SH-SY5Y (cell line): ENCODE measurements around the gene CETP.

Experiments
- GATA2 ChIP-seq: IDR thresholded peaks from 2 replicates; pipeline ENCODE4 v1.6.1; 2011; ENCODE audit warnings: mild to moderate bottlenecking, low read depth, low read length
- GATA3 ChIP-seq: IDR thresholded peaks from 2 replicates; pipeline ENCODE4 v1.6.1; 2011; ENCODE audit warnings: low read depth, mild to moderate bottlenecking, low read length, moderate library complexity

CETP gene

GRCh38 chr16:56930486-56931270 lies 31.1 kb upstream of the CETP start:
- TF ChIP-seq GATA2 (no peak), GATA3 (no peak)

GRCh38 chr16:56931271-56931891 lies 30.4 kb upstream of the CETP start:
- TF ChIP-seq GATA2, result no peak
- no peak for TF ChIP-seq GATA3

GRCh38 chr16:56931892-56932720 lies 29.6 kb upstream of the CETP start, which contains the start of gene HERPUD1:
TSS of gene HERPUD1 (plus strand) at chr16:56932142. CDS start at chr16:56932245, 103 bp downstream.
- no peak for TF ChIP-seq GATA3
- TF ChIP-seq GATA2, result no peak; the same call in 1 of the 2 replicates

GRCh38 chr16:56932721-56933619 lies 28.8 kb upstream of the CETP start:
- TF ChIP-seq GATA3 (no peak), GATA2 (no peak)

GRCh38 chr16:56933828-56934598 lies 27.7 kb upstream of the CETP start:
- TF ChIP-seq GATA2 (no peak), GATA3 (no peak)

GRCh38 chr16:56935201-56935600 lies 26.5 kb upstream of the CETP start:
- TF ChIP-seq GATA3, result no peak

- TF ChIP-seq GATA2 (no peak), GATA3 (no peak)
Measured at GRCh38 chr16:56936491-56936890, 25.3 kb upstream of the CETP start.

GRCh38 chr16:56936950-56937349 lies 24.8 kb upstream of the CETP start:
- TF ChIP-seq GATA3 (no peak), GATA2 (no peak)

GRCh38 chr16:56938664-56939513 lies 22.9 kb upstream of the CETP start:
- no peak for TF ChIP-seq GATA3
- no peak for TF ChIP-seq GATA2

GRCh38 chr16:56939801-56940200 lies 21.9 kb upstream of the CETP start:
- TF ChIP-seq GATA2, result no peak
- no peak for TF ChIP-seq GATA3

- TF ChIP-seq GATA3, result no peak
- TF ChIP-seq GATA2, result no peak
Measured at GRCh38 chr16:56941092-56941491, 20.7 kb upstream of the CETP start.

GRCh38 chr16:56941856-56942331 lies 19.9 kb upstream of the CETP start:
- TF ChIP-seq GATA3 (no peak), GATA2 (no peak)

GRCh38 chr16:56943761-56944375 lies 17.9 kb upstream of the CETP start:
- TF ChIP-seq GATA3 (no peak), GATA2 (no peak)
